ENCODE measurements around the gene HTT.

- TF ChIP-seq, protein P1, sequence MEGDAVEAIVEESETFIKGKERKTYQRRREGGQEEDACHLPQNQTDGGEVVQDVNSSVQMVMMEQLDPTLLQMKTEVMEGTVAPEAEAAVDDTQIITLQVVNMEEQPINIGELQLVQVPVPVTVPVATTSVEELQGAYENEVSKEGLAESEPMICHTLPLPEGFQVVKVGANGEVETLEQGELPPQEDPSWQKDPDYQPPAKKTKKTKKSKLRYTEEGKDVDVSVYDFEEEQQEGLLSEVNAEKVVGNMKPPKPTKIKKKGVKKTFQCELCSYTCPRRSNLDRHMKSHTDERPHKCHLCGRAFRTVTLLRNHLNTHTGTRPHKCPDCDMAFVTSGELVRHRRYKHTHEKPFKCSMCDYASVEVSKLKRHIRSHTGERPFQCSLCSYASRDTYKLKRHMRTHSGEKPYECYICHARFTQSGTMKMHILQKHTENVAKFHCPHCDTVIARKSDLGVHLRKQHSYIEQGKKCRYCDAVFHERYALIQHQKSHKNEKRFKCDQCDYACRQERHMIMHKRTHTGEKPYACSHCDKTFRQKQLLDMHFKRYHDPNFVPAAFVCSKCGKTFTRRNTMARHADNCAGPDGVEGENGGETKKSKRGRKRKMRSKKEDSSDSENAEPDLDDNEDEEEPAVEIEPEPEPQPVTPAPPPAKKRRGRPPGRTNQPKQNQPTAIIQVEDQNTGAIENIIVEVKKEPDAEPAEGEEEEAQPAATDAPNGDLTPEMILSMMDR (IDR thresholded peaks at IDR 0.05) = no peak
- no peak for TF ChIP-seq POLR2A (IDR thresholded peaks at IDR 0.05)
Observed at GRCh38 chr4:3269991-3270611, 195.6 kb downstream of the HTT start.

All from lower leg skin (tissue), 3 donors.